HepG2 (cell line): Measurements from ENCODE around the gene DSC3. TPM values are rescaled to one million over a fixed set of nuclear protein-coding genes. Genes with fewer than 3 reads are reported as not detected.

Experiments used
- ATAC-seq: fragments of 200-7000 bp; cut with Tn5 transposase; 3 replicates; pipeline ENCODE4 v1.9.1; 2020; ENCODE audit warnings: mild to moderate bottlenecking, moderate library complexity
- BruUV-seq: library from RNA; stranded (reverse); fragments of 400-500 nt; replicated peaks from 2 replicates; lab custom pipeline; 2021; lab: Mats Ljungman, UMichigan
- CTCF ChIA-PET: fragments of 300-600 bp; formaldehyde crosslinking; extraction: SDS; loops from one replicate; lab custom pipeline; 2021; ENCODE audit warnings: low total read pairs, inconsistent platforms, low intra/inter-chr PET ratio; lab: Yijun Ruan, JAX
- POLR2A ChIA-PET: fragments of 350-600 bp; sonication (Branson Sonifier 250); formaldehyde crosslinking; loops from one replicate; lab custom pipeline; 2020; ENCODE audit warnings: antibody characterized with exemption, inconsistent platforms; lab: Yijun Ruan, JAX
- DNase-seq: peaks from one replicate; pipeline ENCODE4 v3.0.0-alpha.2; 2015; ENCODE audit warnings: low spot score
- FAIRE-seq: peaks from 3 replicates; lab custom pipeline; 2011; peaks lifted over from hg19 to GRCh38; lab: Jason Lieb, UNC
- H2AFZ ChIP-seq: one replicate; pipeline ENCODE4 v1.6.1; 2011; ENCODE audit warnings: low read length, inconsistent platforms
- H3K27ac ChIP-seq: fragments of 300-600 bp; 3 replicates; pipeline ENCODE4 v1.8.0; 2011; ENCODE audit warnings: mixed run types, mild to moderate bottlenecking, mixed read lengths, low read length, inconsistent platforms; ENCODE audit not compliant: insufficient read depth; ENCODE audit errors: extremely low read length
- H3K27me3 ChIP-seq, 2 experiments: fragments of 200-600 bp in 1 of 2; 2 replicates in 1 of 2; 3 replicates in 1 of 2; pipeline versions ENCODE4 v1.6.0 to v1.8.0; 2011; ENCODE audit warnings: low read length in 2 of 2, mild to moderate bottlenecking in 2 of 2, moderate library complexity in 2 of 2, inconsistent platforms in 1 of 2; ENCODE audit not compliant: insufficient read depth in 2 of 2, control insufficient read depth in 1 of 2
- H3K36me3 ChIP-seq, 2 experiments: fragments of 200-600 bp in 1 of 2; replicated peaks in 1 of 2; 2 replicates in 1 of 2; 3 replicates in 1 of 2; pipeline versions ENCODE4 v1.5.1 to v1.8.0; 2011; ENCODE audit warnings: low read length in 2 of 2, inconsistent platforms in 1 of 2; ENCODE audit not compliant: insufficient read depth in 2 of 2, control insufficient read depth in 1 of 2
- H3K4me1 ChIP-seq: 2 replicates; pipeline ENCODE4 v1.5.1; 2012; ENCODE audit warnings: low read length, inconsistent platforms; ENCODE audit not compliant: insufficient read depth
- H3K4me2 ChIP-seq: 2 replicates; pipeline ENCODE4 v1.6.0; 2011; ENCODE audit warnings: low read depth, low read length, inconsistent platforms
- H3K4me3 ChIP-seq, 3 experiments: fragments of 200-600 bp in 1 of 3; sonication (generic), shearing (Covaris generic) in 1 of 3; replicated peaks in 1 of 3; 2 replicates each; pipeline ENCODE4 v1.5.1; 2011 to 2016; ENCODE audit warnings: low read length in 3 of 3, inconsistent platforms in 2 of 3, low read depth in 2 of 3, mild to moderate bottlenecking in 2 of 3, control low read depth in 1 of 3, mixed read lengths in 1 of 3; ENCODE audit not compliant: insufficient read depth in 1 of 3
- H3K79me2 ChIP-seq: one replicate; pipeline ENCODE4 v1.6.1; 2011; ENCODE audit warnings: low read length, inconsistent platforms; ENCODE audit not compliant: insufficient read depth
- H3K9ac ChIP-seq: 2 replicates; pipeline ENCODE4 v1.6.0; 2011; ENCODE audit warnings: mild to moderate bottlenecking, low read depth, low read length, inconsistent platforms; ENCODE audit not compliant: insufficient read depth
- H3K9me3 ChIP-seq: 2 replicates; pipeline ENCODE4 v1.5.1; 2012; ENCODE audit warnings: mild to moderate bottlenecking, low read length
- H4K20me1 ChIP-seq: 2 replicates; pipeline ENCODE4 v1.6.0; 2011; ENCODE audit warnings: inconsistent platforms, mild to moderate bottlenecking, low read length, moderate library complexity; ENCODE audit not compliant: insufficient read depth
- AKAP8 ChIP-seq: sonication (generic); formaldehyde crosslinking; IDR thresholded peaks from 2 replicates; pipeline ENCODE4 v1.5.1; 2020; ENCODE audit warnings: mild to moderate bottlenecking, missing genetic modification reagents
- FLYWCH1 ChIP-seq: sonication (generic); formaldehyde crosslinking; IDR thresholded peaks from 2 replicates; pipeline ENCODE4 v1.8.1; 2023; ENCODE audit warnings: mild to moderate bottlenecking, missing genetic modification reagents
- FOXJ3 ChIP-seq: sonication (generic); formaldehyde crosslinking; IDR thresholded peaks from 2 replicates; pipeline ENCODE4 v1.4.0; 2020; ENCODE audit warnings: missing genetic modification reagents, mild to moderate bottlenecking, borderline replicate concordance
- MATR3 ChIP-seq: sonication (generic); formaldehyde crosslinking; IDR thresholded peaks from 2 replicates; pipeline ENCODE4 v1.4.0; 2020; ENCODE audit warnings: missing genetic modification reagents
- NR2C2 ChIP-seq: sonication (generic); formaldehyde crosslinking; IDR thresholded peaks from 2 replicates; pipeline ENCODE4 v1.4.0; 2020; ENCODE audit warnings: missing genetic modification reagents, mild to moderate bottlenecking, moderate library complexity, borderline replicate concordance
- SMAD9 ChIP-seq: sonication (generic); formaldehyde crosslinking; IDR thresholded peaks from 2 replicates; pipeline ENCODE4 v1.5.1; 2020; ENCODE audit warnings: mild to moderate bottlenecking, missing genetic modification reagents
- ZNF510 ChIP-seq: sonication (generic); formaldehyde crosslinking; IDR thresholded peaks from 2 replicates; pipeline ENCODE4 v1.4.0; 2020; ENCODE audit warnings: low read depth, mild to moderate bottlenecking, missing genetic modification reagents
- ZNF577 ChIP-seq: sonication (generic); formaldehyde crosslinking; IDR thresholded peaks from 2 replicates; pipeline ENCODE4 v1.4.0; 2020; ENCODE audit warnings: mild to moderate bottlenecking, low read depth, missing genetic modification reagents, borderline replicate concordance
- ZNF775 ChIP-seq: sonication (generic); formaldehyde crosslinking; IDR thresholded peaks from 2 replicates; pipeline ENCODE4 v1.4.0; 2020; ENCODE audit warnings: missing genetic modification reagents, mild to moderate bottlenecking, moderate library complexity, borderline replicate concordance
- WGBS: methylation state at CpG from one replicate; pipeline ENCODE4 v1.1.6; 2017; ENCODE audit warnings: low lambda C conversion rate; 5-methylcytosine and 5-hydroxymethylcytosine counted together
- in situ Hi-C: cut with HindIII; loops from 2 replicates; pipeline ENCODE4 v1.10.0; 2017; ENCODE audit warnings: low pct_unique_long_range_greater_than_20kb; ENCODE audit not compliant: extremely low pct_ligation_motif_present
- intact Hi-C: fragments of 100-400 bp; cut with micrococcal nuclease; formaldehyde crosslinking; loops from one replicate; pipeline ENCODE4 v1.10.0; 2022; ENCODE audit not compliant: unreplicated experiment
- polyA plus RNA-seq, 8 experiments: library from polyadenylated mRNA; depleted of rRNA in 3 of 8; stranded (reverse) in 7 of 8; unstranded in 1 of 8; fragments of >200 nt; fragmentation: Illumina TruSeq in 4 of 8; extraction: Trizol in 4 of 8; gene quantifications; 2 replicates each; pipeline versions ENCODE4 v1.2.1 to v1.2.3, GENCODE V29; 2011 to 2016; ENCODE audit warnings: low read depth in 4 of 8, missing spikeins in 1 of 8, mixed read lengths in 1 of 8; ENCODE audit not compliant: insufficient read depth in 1 of 8
- small RNA-seq, 3 experiments: library from RNA; depleted of rRNA; stranded (forward); fragments of <200 nt; gene quantifications; one replicate each; pipeline ENCODE3, GENCODE V24; 2012; ENCODE audit warnings: low read depth in 2 of 3, low replicate concordance in 1 of 3; ENCODE audit not compliant: insufficient read length in 3 of 3, insufficient read depth in 2 of 3
- total RNA-seq, 5 experiments: library from RNA; depleted of rRNA; stranded (reverse); fragments of >200 nt; fragmentation: Illumina TruSeq; extraction: Trizol; gene quantifications; 2 replicates each; pipeline ENCODE4 v1.2.3, GENCODE V29; 2016; ENCODE audit warnings: low read depth in 1 of 5

Gene DSC3
- total and polyA plus RNA-seq, 2 of the 13 experiments (the other 11 are each of a cell fraction or from before 2014, with no cell fraction given) = 0.05 to 0.38 TPM

DNA sequence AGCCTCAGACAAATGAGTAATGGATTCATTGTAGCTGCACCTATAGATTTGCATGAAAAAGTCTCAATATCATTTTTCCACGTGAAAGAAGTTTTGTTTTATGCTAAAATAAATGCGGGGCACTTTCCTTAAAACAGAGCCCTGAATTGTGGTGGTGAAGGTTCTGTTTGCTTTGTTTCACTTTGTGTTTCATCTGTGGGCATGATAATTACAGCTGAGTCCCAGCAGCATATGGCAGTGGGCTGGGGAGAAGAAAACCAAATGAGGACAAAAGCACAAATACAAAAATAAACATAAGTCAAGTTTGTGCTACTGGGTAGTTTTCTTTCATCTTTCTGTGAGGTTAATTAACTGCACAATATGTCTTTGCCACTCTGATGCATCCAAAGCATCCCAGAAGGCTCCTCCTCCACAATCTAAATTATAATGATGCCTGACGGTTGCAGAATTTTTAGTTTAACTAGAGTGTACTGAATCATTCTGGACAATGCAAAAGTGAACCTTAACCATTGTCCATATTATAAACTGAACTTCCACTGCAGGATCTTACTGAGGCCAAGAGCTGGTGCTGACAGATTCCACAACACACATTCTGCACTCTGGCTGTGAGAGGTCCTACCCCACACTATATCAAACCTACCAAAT lies 97.6 kb downstream of the DSC3 start:
- TF ChIP-seq NR2C2 (CRISPR knock-in tag) = no peak
- no peak for TF ChIP-seq MATR3 (CRISPR knock-in tag)
- TF ChIP-seq ZNF775 (CRISPR knock-in tag) = no peak
- no peak for TF ChIP-seq ZNF577 (CRISPR knock-in tag)
- no peak for TF ChIP-seq ZNF510 (CRISPR knock-in tag)
- TF ChIP-seq AKAP8 (CRISPR knock-in tag) = no peak
- POLR2A ChIA-PET = no interaction called here
- intact Hi-C loops (no loop called here), in situ Hi-C loops (no loop called here)
- Histone ChIP-seq H3K36me3 (no peaks in the 10 kb centered on the region), H3K27me3 (no peaks in the 10 kb centered on the region), H3K9ac (no peak overlapping the region), H2AFZ (no peak overlapping the region), H3K9me3 (peaks cover 16% of the 10 kb centered on the region; the same call in 1 of the 2 replicates), H4K20me1 (no peaks in the 10 kb centered on the region), H3K79me2 (no peaks in the 10 kb centered on the region), H3K27ac (no peak overlapping the region), H3K4me3 (no peak overlapping the region), H3K4me2 (no peak overlapping the region), H3K4me1 (no peaks in the 10 kb centered on the region)
- DNase-seq (no peak), FAIRE-seq (no peak), ATAC-seq (no peak)
- CTCF ChIA-PET = no interaction called here
- no TSS peak for BruUV-seq
- WGBS = 0% methylated on average over 3 of the region's 3 CpGs

GRCh38 chr18:30940952-30941539 lies 101.5 kb downstream of the DSC3 start:
- H3K79me2 ChIP-seq = no peaks in the 10 kb centered on the region
- H3K4me1 ChIP-seq = no peaks in the 10 kb centered on the region
- ATAC-seq (no peak), FAIRE-seq (no peak), DNase-seq (no peak)
- TF ChIP-seq FOXJ3 (CRISPR knock-in tag) (no peak), SMAD9 (no peak), FLYWCH1 (CRISPR knock-in tag) (no peak)
- no peaks in the 10 kb centered on the region for H3K27me3 ChIP-seq
- H3K36me3 ChIP-seq = no peaks in the 10 kb centered on the region
- CTCF ChIA-PET = no interaction called here
- no peak overlapping the region for H3K4me3 ChIP-seq
- BruUV-seq = no TSS peak
- POLR2A ChIA-PET = no interaction called here
- peaks cover 16% of the 10 kb centered on the region; the same call in 1 of the 2 replicates for H3K9me3 ChIP-seq
- intact Hi-C loops (no loop called here), in situ Hi-C loops (no loop called here)
- no peaks in the 10 kb centered on the region for H4K20me1 ChIP-seq
- H3K9ac ChIP-seq = no peak overlapping the region
- no peak overlapping the region for H3K27ac ChIP-seq
- H3K4me2 ChIP-seq = no peak overlapping the region
- no peak overlapping the region for H2AFZ ChIP-seq

Small RNA genes within 50 kb of the gene (small RNA-seq; reads per million reads assigned to genes)
- gene RNU6-857P = 0 reads per million in 3 experiments

Other genes with a start within 250 kb of the DSC3 start
- gene DSC2, start 59.7 kb upstream of the DSC3 start, total RNA-seq (2016; rRNA removed; fragmentation: Illumina TruSeq; extraction: Trizol) = 19.6 and 24.9 TPM in 2 replicates
- gene DSC2, start 59.7 kb upstream of the DSC3 start, polyA plus RNA-seq (2011; rRNA removed) = 7.2 and 7.9 TPM in 2 replicates
- not detected in 2 replicates for gene DSC1, start 120.1 kb upstream of the DSC3 start, total RNA-seq (2016; rRNA removed; fragmentation: Illumina TruSeq; extraction: Trizol)
- gene DSC1, start 120.1 kb upstream of the DSC3 start, polyA plus RNA-seq (2011; rRNA removed) = not detected in 2 replicates